NCI-H2196 treated with DMSO at 0.1 percent for 48 hours (cell line): ENCODE data around the gene GLRA2.

Experiments
- DNase-seq: peaks from one replicate; lab custom pipeline; 2025; ENCODE audit not compliant: unreplicated experiment; lab: John Stamatoyannopoulos, UW

Gene GLRA2

GRCh38 chrX:14529290-14529989 lies at the start of gene GLRA2:
Gene GLRA2, plus strand, starts transcription at chrX:14529536. Its CDS starts 522 bp downstream, at chrX:14530058.
- no peak for DNase-seq

- DNase-seq, result no peak
Measured at GRCh38 chrX:14489437-14489836, 39.9 kb upstream of the GLRA2 start.

GRCh38 chrX:14491689-14492088 lies 37.6 kb upstream of the GLRA2 start:
- DNase-seq, result no peak

- DNase-seq, result no peak
Measured at GRCh38 chrX:14496674-14497073, 32.7 kb upstream of the GLRA2 start.

GRCh38 chrX:14497184-14497666 lies 32.1 kb upstream of the GLRA2 start:
- no peak for DNase-seq

- DNase-seq, result no peak
Measured at GRCh38 chrX:14501327-14501726, 28.0 kb upstream of the GLRA2 start.

GRCh38 chrX:14504960-14505538 lies 24.3 kb upstream of the GLRA2 start:
- no peak for DNase-seq

- no peak for DNase-seq
Measured at GRCh38 chrX:14505648-14506047, 23.7 kb upstream of the GLRA2 start.

- DNase-seq, result no peak
Measured at GRCh38 chrX:14506866-14507265, 22.5 kb upstream of the GLRA2 start.

- DNase-seq, result no peak
Measured at GRCh38 chrX:14508025-14508690, 21.2 kb upstream of the GLRA2 start.

- no peak for DNase-seq
Measured at GRCh38 chrX:14509325-14510057, 19.8 kb upstream of the GLRA2 start.

GRCh38 chrX:14528629-14529289 lies 577 bp upstream of the GLRA2 start:
- DNase-seq, result no peak

GRCh38 chrX:14533867-14534266 lies 4.5 kb downstream of the GLRA2 start:
- no peak for DNase-seq

- no peak for DNase-seq
Measured at GRCh38 chrX:14546190-14546589, 16.9 kb downstream of the GLRA2 start.

- no peak for DNase-seq
Measured at GRCh38 chrX:14554131-14554715, 24.9 kb downstream of the GLRA2 start.

GRCh38 chrX:14564058-14564457 lies 34.7 kb downstream of the GLRA2 start:
- no peak for DNase-seq

GRCh38 chrX:14573161-14573560 lies 43.8 kb downstream of the GLRA2 start:
- DNase-seq, result no peak

- no peak for DNase-seq
Measured at GRCh38 chrX:14581081-14581480, 51.7 kb downstream of the GLRA2 start.

GRCh38 chrX:14584548-14584947 lies 55.2 kb downstream of the GLRA2 start:
- no peak for DNase-seq

GRCh38 chrX:14590216-14590615 lies 60.9 kb downstream of the GLRA2 start:
- DNase-seq, result no peak
